H1 (cell line): Measurements from ENCODE around the gene MORC3. TPM values are rescaled to one million over a fixed set of nuclear protein-coding genes. Genes with fewer than 3 reads are reported as not detected.

ENCODE experiments used
- RNF2 ChIP-seq: fragments of 200-900, 300-1000 bp; sonication (generic); IDR thresholded peaks from 2 replicates; pipeline ENCODE4 v1.7.1; 2016; ENCODE audit warnings: borderline replicate concordance, low read depth, mild to moderate bottlenecking, antibody characterized with exemption, low read length; ENCODE audit not compliant: poor library complexity, severe bottlenecking; ENCODE audit errors: missing control alignments
- SIRT6 ChIP-seq: IDR thresholded peaks from one replicate; pipeline ENCODE4 v1.7.1; 2012; ENCODE audit warnings: low read length, inconsistent platforms
- polyA plus RNA-seq, 7 experiments: library from polyadenylated mRNA; depleted of rRNA in 3 of 7; stranded (reverse) in 5 of 7; unstranded in 2 of 7; fragments of >200 nt in 5 of 7; fragments of 200-250 nt in 2 of 7; gene quantifications; 1 replicate in 5 of 7; 2 replicates in 1 of 7; 4 replicates in 1 of 7; pipeline versions ENCODE4 v1.2.1 to v1.2.3, GENCODE V29; 2011 to 2013; ENCODE audit warnings: missing spikeins in 2 of 7, mixed read lengths in 2 of 7
- small RNA-seq: library from polyadenylated mRNA; stranded (forward); fragments of <200 nt; extraction: miRNeasy Mini kit (QIAGEN cat#:217004); gene quantifications from one replicate; pipeline ENCODE3, GENCODE V24; 2013; ENCODE audit not compliant: insufficient read depth
- total RNA-seq: library from RNA; stranded (reverse); fragmentation: NEBNext Ultra II Directional; extraction: Animal tissue kit (Norgen Biotek cat#: 25700); gene quantifications from 2 replicates; pipeline ENCODE4 v1.2.1, GENCODE V29; 2021

The MORC3 gene
- total and polyA plus RNA-seq, 2 of the 8 experiments (the other 6 are each of a cell fraction or from before 2014, with no cell fraction given), result 5.0 to 20.4 TPM

DNA sequence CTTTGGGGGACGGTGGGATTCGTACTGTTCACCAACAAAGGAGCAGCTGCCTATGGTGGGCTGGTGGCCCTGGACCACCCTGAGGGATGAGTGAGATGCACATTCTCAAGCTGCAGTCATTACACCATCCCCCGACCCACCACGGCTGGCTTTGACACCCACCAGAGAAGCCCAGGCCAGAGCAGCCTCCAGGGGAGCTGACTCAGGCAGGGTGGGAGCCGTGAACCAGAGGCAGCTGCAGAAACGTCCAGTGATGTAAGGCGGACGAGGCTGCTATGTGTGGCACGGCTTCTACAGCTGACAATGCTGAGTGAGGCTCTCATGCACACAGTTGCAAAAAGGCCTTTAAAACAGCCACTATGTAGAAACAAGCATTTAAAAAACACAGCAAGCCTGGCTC lies 105.3 kb downstream of the MORC3 start (continued):
- TF ChIP-seq RNF2, result no peak
- TF ChIP-seq SIRT6, result no peak

Small RNAs within 50 kb of the gene (small RNA-seq; reads per million reads assigned to genes)
- gene ATP5MFP1, result not detected

Other genes starting within 250 kb of the MORC3 start
- 4.3 TPM in 2 replicates for gene CBR3, start 185.1 kb upstream of the MORC3 start, total RNA-seq
- 1.2 and 1.5 TPM in 2 replicates for gene CBR3, start 185.1 kb upstream of the MORC3 start, polyA plus RNA-seq (2011; rRNA removed)
- gene DOP1B, start 163.4 kb upstream of the MORC3 start, total RNA-seq, result 9.9 and 10.6 TPM in 2 replicates
- gene DOP1B, start 163.4 kb upstream of the MORC3 start, polyA plus RNA-seq (2011; rRNA removed), result 2.8 and 4.1 TPM in 2 replicates
- gene CHAF1B, start 65.2 kb downstream of the MORC3 start, total RNA-seq, result 22.0 and 23.1 TPM in 2 replicates
- gene CHAF1B, start 65.2 kb downstream of the MORC3 start, polyA plus RNA-seq (2011; rRNA removed), result 11.0 and 11.8 TPM in 2 replicates
- gene CLDN14, start 159.9 kb downstream of the MORC3 start, total RNA-seq, result not detected in 2 replicates
- gene CLDN14, start 159.9 kb downstream of the MORC3 start, polyA plus RNA-seq (2011; rRNA removed), result 0.08 and 0.20 TPM in 2 replicates